Rectal smooth muscle tissue (tissue), 1 donor: ENCODE results near the gene GTF3A.
"Not testable (repeated sequence)": the region's sequence is repeated elsewhere in the genome, so short reads cannot be mapped to it uniquely, and the experiment has no call there.

Experiments used
- H3K27ac ChIP-seq: one replicate; pipeline ENCODE4 v1.7.0; 2013; ENCODE audit warnings: low read depth, low read length, inconsistent platforms
- H3K27me3 ChIP-seq: one replicate; pipeline ENCODE4 v1.7.0; 2013; ENCODE audit warnings: low read length; ENCODE audit not compliant: control insufficient read depth, insufficient read depth
- H3K36me3 ChIP-seq: one replicate; pipeline ENCODE4 v1.7.0; 2013; ENCODE audit warnings: low read length; ENCODE audit not compliant: control insufficient read depth, insufficient read depth
- H3K4me1 ChIP-seq: one replicate; pipeline ENCODE4 v1.7.0; 2013; ENCODE audit warnings: low read length; ENCODE audit not compliant: control insufficient read depth, insufficient read depth
- H3K4me3 ChIP-seq: one replicate; pipeline ENCODE4 v1.7.0; 2013; ENCODE audit warnings: low read length
- H3K9ac ChIP-seq: one replicate; pipeline ENCODE4 v1.7.0; 2013; ENCODE audit warnings: low read length

GTF3A gene

DNA sequence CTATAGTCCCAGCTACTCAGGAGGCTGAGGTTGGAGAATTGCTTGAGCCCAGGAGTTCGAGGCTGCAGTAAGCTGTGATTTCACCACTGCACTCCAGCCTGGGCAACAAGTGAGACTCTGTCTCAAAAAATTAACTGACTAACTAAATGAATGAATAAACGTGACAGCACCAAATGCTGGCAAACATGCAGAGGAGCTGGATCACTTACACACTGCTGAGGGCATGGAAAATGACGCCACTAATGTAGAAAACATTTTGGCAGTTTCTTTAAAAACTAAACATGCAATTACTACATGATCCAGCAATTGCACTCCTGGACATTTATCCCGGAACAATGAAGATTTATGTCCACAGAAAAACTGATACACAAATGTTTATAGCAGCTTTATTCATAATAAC lies 31.3 kb upstream of the GTF3A start:
- Histone ChIP-seq H3K27me3 (no peaks in the 10 kb centered on the region), H3K4me1 (no peaks in the 10 kb centered on the region), H3K9ac (no peak overlapping the region), H3K27ac (no peak overlapping the region), H3K4me3 (no peak overlapping the region), H3K36me3 (no peaks in the 10 kb centered on the region)

DNA sequence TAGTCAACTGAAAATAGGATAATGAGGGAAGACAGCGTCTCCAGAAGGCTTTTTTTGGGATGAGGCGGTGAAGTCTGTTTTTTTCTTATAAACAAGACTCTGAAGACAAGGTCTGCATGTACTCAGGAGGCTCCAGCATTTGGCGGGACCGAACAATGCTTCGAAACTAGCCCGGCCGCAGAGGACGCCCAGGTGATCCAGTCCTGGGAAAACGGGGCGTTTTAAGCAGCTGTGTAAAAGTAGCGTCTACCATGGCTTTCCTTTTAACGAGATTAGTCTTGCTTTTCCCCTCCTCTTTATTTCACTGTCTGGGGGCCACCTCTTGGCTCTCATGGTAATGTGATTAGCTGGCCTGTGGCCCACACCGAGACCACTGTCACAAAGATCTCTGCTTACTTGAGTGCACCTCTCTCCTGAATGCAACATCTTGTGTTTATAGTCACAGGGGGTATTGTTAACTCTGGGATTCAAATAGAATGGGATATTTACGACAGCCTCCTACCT lies 29.4 kb upstream of the GTF3A start:
- Histone ChIP-seq H3K27ac (no peak overlapping the region), H3K9ac (no peak overlapping the region), H3K36me3 (no peaks in the 10 kb centered on the region), H3K4me1 (no peaks in the 10 kb centered on the region), H3K27me3 (no peaks in the 10 kb centered on the region), H3K4me3 (no peak overlapping the region)

DNA sequence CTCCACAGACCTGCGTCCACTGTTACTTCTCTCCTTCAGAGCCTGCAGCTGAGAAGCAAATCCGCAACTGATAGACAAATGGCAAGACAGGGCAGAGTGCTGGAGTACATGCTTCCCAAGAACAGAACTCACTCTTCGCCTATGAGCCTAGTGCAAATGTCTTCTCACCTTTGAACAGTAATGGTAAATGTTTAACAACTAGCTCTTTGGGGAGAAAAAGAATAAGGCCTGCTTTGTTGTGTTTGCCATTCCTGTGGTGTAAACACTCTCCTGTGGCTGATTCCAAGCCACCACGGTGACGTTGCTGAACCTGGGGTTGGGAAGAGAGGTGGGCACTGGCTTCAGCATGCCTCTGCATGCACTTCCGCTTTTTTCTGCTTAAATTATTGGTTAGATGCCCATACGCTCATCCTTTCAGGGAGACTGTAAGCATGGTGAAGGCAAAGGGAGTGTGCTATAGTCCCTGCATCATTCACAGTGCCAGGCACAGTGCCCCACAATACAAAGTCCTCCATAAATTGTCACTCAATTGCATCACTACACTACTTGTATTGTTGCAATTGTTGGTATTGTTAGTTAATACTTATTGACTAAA lies 28.1 kb upstream of the GTF3A start:
- Histone ChIP-seq H3K4me3 (no peak overlapping the region), H3K27me3 (no peaks in the 10 kb centered on the region), H3K27ac (no peak overlapping the region), H3K4me1 (no peaks in the 10 kb centered on the region), H3K9ac (no peak overlapping the region), H3K36me3 (no peaks in the 10 kb centered on the region)

DNA sequence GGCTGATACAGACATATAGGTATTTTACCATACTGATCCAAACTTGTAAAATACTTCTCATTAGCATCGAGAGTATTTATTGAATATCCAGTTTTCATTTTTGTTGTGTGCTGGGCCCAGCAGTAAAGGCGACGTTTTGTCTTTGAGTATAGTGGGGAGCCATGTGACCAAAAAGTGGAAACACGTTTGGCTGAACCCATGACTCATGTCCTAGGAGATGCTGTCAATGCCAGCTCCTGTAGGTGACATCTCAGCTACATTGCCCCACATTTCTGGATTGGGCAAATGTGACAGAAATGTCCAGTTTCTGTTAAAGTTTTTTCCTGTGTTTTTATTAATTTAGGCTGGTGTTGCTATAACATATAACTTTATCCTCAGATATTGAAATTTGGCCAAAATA lies 26.1 kb upstream of the GTF3A start:
- Histone ChIP-seq H3K9ac (no peak overlapping the region), H3K4me1 (peaks cover 3% of the 10 kb centered on the region), H3K36me3 (no peaks in the 10 kb centered on the region), H3K4me3 (no peak overlapping the region), H3K27me3 (no peaks in the 10 kb centered on the region), H3K27ac (no peak overlapping the region)

DNA sequence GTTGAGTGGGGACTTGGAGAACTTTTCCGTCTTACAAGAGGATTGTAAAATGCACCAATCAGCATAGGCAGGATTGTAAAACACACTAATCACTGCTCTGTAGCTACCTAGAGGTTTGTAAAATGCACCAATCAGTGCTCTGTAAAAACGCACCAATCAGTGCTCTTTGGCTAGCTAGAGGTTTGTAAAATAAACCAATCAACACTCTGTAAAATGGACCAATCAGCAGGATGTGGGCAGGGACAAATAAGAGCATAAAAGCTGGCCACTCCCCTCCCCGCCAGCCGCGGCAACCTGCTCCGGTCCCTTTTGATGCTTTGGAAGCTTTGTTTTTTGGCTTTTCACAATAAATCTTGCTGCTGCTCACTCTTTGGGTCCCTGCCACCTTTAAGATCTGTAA lies 24.0 kb upstream of the GTF3A start:
- H3K27ac ChIP-seq, H3K4me1 ChIP-seq, H3K27me3 ChIP-seq, H3K36me3 ChIP-seq, H3K9ac ChIP-seq, H3K4me3 ChIP-seq: not testable (repeated sequence)

DNA sequence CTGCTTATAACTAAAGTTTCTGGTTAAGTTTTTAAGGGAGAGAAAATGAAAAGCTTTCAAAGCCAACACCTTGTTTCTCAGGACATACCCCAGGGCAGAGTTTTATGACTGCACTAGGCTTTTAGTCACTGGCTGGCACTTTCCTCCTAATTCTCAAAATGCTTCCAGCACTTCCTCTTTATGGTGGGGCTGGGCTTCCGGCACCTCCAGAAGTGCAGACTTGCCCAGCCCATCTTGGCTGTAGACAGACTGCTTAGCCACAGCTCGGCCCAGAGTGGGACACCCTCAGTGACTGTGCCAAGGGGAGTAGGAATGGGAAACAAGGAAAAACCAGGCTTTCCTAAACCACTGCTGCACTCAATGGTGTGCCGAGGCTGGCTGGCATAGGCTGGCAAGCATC lies 23.2 kb upstream of the GTF3A start:
- H3K9ac ChIP-seq = no peak overlapping the region

DNA sequence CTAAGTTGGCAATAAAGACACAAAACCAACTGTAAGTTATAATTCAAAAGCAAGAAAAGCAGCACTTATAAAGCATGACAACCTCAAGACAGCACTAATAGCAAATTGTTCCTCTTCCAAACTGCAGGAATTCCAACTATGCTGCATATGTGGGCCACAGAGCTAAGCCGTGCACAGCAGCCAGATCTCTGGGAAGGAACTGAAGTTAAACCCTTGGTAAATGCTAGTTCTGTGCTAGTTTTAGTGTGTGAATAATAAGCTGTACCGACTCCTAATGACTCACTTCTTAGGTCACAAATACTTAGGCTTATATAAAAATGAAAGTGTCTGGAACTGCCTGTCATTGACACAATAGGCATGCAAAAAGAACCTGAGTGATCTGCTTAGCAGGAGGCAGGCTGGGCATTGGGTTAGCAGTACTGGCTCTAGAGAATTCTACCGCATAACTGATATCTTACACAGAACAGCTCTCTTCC lies 21.2 kb upstream of the GTF3A start:
- H3K27me3 ChIP-seq = no peaks in the 10 kb centered on the region
- no peak overlapping the region for H3K4me3 ChIP-seq
- peaks cover 6% of the 10 kb centered on the region for H3K4me1 ChIP-seq
- no peaks in the 10 kb centered on the region for H3K36me3 ChIP-seq
- H3K9ac ChIP-seq = no peak overlapping the region
- H3K27ac ChIP-seq = no peak overlapping the region

More for the DNA sequence above, 23.2 kb upstream of the GTF3A start:
- H3K4me1 ChIP-seq = peaks cover 6% of the 10 kb centered on the region
- H3K27ac ChIP-seq = no peak overlapping the region
- H3K4me3 ChIP-seq = no peak overlapping the region
- H3K36me3 ChIP-seq = no peaks in the 10 kb centered on the region
- H3K27me3 ChIP-seq = no peaks in the 10 kb centered on the region

DNA sequence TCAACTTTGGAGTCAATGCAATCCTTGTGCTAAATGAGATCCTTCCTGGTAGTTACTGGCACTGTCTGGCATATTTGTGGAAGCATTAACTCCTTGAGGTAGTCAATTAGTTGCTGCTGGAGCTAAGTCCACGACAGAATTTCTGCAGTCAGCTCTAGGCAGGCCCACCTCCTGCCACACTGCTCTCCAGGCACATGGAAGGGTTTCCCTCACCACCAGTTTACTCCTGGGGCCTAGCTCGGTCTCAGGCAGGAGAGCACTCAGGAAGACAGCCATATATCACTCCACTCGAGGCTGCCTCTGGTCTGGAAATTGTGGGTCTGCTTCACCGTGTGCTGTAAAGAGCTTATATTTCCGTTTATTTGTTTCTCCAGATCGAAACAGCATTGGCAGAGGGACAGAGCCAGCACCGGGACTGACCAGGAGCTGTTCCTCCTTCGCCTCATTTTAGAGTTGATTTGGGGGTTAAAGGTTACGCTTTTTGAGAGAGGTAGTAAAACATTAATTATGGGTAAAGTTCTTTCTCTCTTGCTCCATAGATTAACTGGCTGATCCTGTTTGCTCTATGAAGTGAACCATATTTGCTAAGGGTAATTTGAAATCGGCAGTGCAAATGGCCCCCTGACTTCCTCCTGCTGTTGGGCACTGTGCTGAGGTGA lies 20.6 kb upstream of the GTF3A start:
- H3K4me3 ChIP-seq = no peak overlapping the region
- no peaks in the 10 kb centered on the region for H3K36me3 ChIP-seq
- H3K4me1 ChIP-seq = peaks cover 6% of the 10 kb centered on the region
- H3K27me3 ChIP-seq = no peaks in the 10 kb centered on the region
- H3K27ac ChIP-seq = no peak overlapping the region
- H3K9ac ChIP-seq = no peak overlapping the region

DNA sequence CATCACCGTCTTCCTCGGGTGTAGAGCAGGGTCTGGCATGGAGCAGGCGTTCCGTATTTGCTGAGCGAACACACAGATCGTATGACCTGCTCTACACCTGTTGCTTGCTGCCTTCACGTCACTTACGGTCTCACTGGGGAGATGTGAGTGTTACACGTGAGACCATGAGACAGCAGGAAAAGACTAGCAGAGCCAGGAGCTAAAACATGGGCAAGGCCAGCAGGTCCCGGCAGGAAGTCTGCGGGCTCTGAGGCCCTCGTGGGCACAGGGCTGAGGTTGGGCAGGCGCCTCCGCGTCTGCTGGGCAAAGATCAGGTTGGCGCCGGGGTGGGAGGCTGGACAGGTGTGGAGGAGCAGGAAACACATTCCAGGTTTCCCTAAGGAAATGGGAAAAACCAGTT lies 19.7 kb upstream of the GTF3A start:
- no peak overlapping the region for H3K27ac ChIP-seq
- H3K4me1 ChIP-seq = peaks cover 6% of the 10 kb centered on the region
- no peaks in the 10 kb centered on the region for H3K27me3 ChIP-seq
- H3K36me3 ChIP-seq = no peaks in the 10 kb centered on the region
- peak overlapping the region; percentile 4 for H3K4me3 ChIP-seq
- no peak overlapping the region for H3K9ac ChIP-seq

DNA sequence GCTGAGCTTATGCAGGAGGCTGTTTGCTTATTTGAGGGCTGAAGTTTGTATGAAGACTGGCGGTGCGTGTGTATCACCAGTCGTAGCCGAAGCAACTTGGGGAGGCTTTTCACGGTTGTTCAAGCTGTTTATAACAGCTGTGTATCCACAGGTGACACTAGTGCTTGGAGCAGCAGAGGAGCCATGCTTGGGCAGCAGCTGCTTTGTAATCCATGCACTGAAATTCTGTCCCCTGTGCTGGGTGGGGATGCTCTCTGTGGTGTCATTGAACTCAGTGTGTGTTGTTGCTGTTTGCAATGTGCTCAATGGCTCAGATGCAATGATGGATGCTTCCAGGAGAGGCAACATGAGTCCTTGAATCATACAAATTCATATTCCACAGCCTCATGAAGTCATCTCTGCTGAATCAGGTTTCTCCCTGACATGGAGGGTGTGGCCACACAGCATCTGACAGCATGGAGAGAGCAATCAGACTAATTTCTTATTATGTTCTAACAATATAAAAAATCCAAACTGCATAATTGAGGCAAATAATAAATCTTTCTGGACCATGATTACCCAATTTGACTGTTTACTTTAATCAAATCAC lies 18.8 kb upstream of the GTF3A start:
- Histone ChIP-seq H3K4me3 (no peak overlapping the region), H3K27me3 (no peaks in the 10 kb centered on the region), H3K4me1 (peaks cover 6% of the 10 kb centered on the region), H3K36me3 (no peaks in the 10 kb centered on the region), H3K9ac (no peak overlapping the region), H3K27ac (no peak overlapping the region)

DNA sequence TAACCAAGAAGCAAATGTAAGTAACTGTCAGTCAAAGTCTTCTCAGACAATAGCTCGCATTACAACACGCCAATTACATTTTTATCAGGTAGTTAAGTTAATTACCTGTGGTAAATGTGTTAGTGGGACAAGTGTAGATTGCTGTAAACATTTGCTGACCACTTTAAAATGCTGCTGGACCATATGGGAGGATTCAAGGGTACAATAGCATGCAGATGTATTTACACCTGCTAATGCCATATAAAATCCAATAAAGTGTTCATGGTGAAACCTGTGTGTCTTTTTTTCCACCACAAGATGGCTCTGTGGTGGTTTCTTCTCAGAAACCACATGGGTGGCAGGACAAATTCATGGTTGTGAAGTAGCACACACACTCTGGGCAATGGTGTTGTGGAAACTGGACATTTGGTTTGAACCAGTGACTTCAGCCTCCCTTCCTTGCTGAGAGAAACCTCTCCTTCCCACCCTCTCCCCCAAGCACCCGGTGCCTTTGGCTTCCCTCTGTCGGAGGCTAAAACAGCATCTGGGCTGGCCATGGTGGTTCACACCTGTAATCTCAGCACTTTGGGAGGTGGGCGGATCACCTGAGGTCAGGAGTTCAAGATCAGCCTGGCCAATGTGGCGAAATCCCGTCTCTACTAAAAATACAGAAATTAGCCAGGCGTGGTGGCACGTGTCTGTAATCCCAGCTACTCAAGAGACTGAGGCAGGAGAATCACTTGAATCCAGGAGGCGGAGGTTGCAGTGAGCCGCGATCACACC lies 18.1 kb upstream of the GTF3A start:
- H3K9ac ChIP-seq = no peak overlapping the region

DNA sequence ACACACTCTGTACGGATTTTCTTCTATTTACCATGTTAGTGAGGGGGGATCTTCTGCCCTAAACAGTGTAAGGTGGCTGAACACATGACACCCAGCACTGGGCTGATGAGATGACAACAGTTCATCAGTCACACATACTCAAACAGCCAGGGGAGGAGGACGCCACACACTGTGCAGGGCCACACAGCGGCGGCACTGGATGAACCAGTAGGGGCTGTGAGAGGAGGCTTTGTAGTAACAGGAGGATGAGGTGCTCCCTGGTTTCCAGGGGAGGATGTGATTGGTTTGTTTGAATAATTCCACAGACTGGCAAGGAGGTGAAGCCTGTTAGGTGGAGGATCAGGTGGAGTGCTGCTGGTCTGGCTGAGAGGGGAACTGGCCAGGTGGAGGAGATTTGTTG lies 16.3 kb upstream of the GTF3A start:
- no peaks in the 10 kb centered on the region for H3K27me3 ChIP-seq
- H3K36me3 ChIP-seq = no peaks in the 10 kb centered on the region
- H3K4me3 ChIP-seq = no peak overlapping the region
- no peak overlapping the region for H3K27ac ChIP-seq
- no peak overlapping the region for H3K9ac ChIP-seq
- peaks cover 6% of the 10 kb centered on the region for H3K4me1 ChIP-seq

More for the DNA sequence above, 18.1 kb upstream of the GTF3A start:
- Histone ChIP-seq H3K4me3 (no peak overlapping the region), H3K4me1 (peaks cover 6% of the 10 kb centered on the region), H3K27ac (no peak overlapping the region), H3K27me3 (no peaks in the 10 kb centered on the region), H3K36me3 (no peaks in the 10 kb centered on the region)
